Kidney tubule cell (primary cell): ENCODE measurements around the gene LEO1.

Experiments used
- DNase-seq: peaks from one replicate; pipeline ENCODE4 v3.0.0-alpha.2; 2018; ENCODE audit warnings: low spot score

The LEO1 gene

DNA sequence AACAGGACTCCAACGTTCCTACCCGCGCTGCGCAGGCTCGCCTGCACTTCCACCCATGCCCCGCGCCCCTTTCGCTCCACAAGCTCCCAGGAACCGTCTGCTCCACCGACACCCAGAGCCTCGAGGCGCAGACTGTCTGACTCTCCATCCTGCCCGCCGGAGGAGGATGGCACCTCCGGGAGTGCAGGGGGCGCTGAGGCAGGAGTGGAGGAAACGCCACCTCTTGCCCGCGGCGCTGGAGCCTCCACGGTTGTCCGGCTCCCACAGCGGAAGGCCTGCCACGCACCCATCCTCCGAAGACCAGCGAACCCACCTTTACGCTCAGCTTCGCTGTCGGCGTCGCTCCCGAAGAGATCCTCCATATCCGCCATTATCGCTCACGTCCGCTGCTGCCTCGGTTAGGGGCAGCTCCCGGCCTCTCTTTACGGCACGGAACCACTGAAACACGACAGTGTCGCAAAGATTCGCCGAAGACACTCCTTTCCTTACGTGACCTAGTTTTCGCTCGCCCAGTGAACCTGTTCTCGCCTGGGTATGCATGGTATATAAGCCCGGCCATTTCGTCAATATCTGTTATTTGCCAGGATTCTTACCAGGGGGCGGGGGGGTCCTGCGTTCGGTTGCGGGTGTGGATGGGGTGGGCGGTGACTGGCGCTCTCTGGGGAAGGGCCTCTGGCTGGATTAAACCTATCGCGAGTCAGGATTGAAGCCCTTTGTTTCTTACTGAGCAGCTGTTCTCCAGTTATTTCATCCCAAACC, at the start of gene LEO1:
TSS of gene LEO1 (minus strand) at position 404 of the 759 bp plus-strand sequence. CDS start at position 371, 33 bp downstream.
- DNase-seq: peak; percentile 97

DNA sequence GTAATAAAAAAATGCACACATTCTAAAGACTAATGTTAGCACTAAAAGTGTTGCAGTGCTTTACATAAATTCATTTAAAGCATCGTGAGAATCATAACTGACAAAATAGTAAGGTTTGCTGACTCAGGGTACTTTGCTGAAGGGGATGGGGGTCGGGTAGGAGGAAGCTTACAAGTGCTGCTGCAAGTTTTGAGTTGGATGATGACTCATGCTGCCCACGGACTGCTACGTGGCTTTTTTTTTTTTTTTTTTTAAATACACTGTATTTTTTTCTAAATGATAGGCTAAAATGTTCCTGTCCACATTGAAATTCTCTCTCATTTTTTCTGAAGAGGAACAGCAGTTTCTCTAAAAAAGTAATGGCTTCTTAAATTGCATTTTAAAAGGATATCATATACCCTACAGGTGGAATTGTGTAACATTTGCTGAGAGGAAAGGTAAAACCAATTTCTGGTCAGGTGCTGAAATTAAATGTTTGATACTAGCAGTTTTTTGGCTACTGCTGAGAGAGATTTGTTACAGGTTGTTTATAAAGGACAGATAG, 49.6 kb upstream of the LEO1 start:
- peak; percentile 85 for DNase-seq

DNA sequence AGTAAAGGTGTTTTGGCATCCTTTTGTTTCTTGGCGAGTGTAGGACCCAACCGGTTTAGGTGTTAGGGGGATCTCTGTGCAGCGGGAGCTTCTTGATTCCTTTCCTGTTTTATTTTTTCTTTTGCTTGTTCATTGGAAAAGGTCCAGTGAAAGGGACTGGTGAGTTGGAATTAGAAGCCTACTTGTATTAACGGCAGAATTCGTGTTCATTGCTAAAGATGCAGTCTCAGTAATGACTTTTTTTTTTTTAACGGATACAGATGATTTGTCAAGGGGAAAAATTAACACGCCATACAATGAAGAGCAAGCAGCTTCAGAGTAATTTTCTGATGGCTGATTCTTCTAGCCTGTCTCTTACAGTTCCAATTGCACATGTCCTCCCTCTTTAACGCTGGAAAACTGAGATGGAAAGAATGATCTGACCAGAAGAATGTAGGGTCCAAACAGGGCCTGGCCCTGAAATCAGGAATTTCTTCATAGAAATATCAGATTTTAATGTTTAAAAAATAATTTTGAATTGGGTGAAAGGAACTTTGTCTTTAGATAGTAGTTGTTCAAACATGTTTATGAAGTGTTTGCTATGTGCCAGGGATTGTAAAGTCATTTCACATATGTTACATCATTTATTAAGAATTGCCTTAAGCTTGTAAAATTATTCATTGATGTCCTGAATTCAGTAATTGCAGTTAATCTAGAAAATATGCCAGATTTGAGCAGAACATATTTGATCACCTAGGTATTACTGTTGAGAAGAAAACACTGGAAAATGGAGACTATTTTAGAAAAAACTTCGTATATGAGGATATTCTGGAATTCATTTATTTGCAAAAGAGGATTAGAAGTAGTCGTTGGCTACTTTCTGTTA, 48.9 kb upstream of the LEO1 start:
- peak; percentile 26 for DNase-seq

DNA sequence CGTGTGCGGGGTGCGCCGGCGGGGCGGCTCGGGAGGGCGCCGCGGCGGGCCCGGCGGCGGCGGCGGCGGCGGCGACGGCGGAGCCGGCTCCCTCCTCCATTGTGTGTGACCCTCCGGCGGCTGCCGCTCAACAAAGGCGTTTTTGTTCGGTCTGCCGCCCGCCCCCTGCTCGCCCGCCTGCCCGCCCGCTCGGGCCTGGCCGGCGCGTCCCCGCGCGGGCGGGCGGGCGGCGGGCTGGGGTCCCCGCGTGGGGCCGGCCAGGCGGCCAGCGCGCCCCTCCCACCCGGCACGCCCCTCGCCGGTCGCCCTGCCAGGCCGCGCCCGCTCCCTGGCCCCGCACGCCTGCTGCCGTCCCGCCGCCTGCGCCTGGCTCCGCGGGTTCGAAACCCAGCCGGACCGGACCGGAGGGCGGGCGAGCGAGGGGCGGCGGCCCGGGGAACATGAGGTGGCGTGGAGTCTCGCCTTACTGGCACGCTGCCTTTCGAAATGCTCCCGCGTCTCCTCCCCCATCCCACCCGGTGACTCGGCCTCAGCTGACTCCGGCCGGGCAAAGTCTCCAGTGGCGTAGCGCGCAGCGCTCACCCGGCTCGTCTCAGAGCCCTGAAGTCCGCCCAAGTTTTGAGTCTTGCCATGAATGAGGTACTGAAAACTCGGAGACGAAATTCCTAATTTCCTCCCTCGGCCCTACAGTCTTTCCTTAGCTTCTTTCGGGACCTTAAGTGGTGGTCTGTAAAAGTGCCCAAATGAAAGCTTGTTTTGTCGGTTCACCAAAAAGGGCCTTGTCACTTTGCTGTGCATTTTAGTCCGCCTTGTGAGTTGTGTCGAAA, 48.0 kb upstream of the LEO1 start:
- peak; percentile 89 for DNase-seq

DNA sequence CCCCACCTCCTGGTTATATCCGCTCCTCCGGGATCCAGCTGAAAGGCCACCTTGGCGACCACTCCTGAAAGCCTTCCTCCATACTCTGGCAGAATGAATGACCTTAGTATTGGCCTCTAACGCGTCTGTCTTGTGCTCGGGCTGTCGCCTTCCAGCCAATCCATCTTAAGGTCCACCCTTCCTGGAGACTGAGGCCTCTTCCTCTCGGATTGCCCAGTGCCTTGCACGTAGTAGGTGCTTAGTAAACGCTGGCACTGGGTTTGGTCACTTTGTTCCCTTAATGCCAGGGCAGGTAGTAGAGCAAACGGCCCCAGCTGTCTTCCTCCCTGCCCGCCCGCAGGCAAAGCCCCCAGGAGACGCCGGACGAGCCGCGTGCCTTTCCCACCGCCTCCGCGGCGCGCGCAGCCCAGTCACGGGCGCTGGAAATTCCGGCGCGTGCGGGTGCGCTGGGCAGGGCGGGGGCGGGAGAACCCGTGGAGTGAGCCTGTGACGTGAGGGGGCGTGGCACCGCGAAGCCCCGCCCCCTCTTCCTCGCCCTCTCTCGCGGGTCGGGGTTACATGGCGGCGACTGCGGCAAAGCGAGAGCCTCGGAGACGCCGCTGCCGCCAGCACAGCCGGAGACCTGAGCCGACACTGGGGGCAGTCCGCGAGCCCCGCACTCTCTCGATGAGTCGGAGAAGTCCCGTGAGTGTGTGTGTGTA, 47.3 kb upstream of the LEO1 start, which contains the start of gene MAPK6:
TSS of gene MAPK6 (plus strand) at position 527 of the 701 bp plus-strand sequence. CDS start 27,242 bp downstream, outside the sequence.
- DNase-seq: peak; percentile 94

DNA sequence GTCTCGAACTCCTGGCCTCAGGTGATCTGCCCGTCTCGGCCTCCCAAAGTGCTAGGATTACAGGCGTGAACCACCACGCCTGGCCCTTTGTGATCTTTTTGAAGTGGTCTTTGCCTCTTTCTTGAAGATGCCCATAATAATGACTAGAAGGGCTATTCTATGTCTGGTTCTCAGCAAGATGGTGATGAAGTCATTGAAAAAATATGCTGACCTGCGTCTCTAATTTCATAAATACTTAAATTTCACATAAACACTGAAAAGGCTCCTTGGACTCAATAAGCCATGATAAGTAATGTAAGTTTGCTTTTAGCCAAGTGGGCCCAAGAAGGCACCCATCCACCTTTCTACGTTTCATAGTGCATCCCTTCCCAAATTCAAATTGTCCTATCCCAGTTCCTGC, 46.7 kb upstream of the LEO1 start:
- DNase-seq: no peak

DNA sequence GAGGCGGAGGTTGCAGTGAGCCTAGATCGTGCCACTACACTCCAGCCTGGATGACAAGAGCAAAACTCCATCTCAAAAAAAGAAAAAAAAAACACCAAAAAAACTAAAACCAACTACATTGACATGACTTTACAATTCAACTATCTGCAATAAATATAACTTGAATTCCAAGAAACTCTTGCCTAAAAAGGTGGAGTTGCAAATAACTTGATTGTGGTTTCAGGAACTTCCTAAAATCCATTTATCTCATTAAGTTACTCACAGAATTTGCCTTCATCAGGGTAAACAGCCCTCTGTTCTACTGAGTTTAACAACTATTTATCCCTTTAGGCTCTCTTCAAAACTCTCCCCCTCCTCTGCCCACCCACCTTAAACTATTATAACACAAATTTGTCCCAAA, 44.7 kb upstream of the LEO1 start:
- no peak for DNase-seq

DNA sequence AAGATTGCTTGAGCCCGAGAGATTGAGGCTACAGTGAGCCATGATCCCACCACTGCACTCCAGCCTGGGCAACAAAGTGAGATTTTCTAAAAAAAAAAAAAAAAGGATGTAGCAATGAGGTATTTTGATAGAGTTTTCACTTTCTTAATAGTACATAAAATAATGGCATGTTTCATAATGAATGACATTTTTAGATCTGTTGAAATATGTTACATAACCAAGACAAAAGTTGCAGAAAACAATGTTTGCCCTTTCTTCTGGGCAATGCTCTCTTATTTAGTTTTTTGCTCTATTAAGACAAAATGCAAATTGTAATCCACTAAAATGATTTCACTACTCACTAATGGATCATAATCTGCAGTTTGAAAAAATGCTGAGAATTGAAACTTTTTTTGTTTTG, 43.0 kb upstream of the LEO1 start:
- no peak for DNase-seq

DNA sequence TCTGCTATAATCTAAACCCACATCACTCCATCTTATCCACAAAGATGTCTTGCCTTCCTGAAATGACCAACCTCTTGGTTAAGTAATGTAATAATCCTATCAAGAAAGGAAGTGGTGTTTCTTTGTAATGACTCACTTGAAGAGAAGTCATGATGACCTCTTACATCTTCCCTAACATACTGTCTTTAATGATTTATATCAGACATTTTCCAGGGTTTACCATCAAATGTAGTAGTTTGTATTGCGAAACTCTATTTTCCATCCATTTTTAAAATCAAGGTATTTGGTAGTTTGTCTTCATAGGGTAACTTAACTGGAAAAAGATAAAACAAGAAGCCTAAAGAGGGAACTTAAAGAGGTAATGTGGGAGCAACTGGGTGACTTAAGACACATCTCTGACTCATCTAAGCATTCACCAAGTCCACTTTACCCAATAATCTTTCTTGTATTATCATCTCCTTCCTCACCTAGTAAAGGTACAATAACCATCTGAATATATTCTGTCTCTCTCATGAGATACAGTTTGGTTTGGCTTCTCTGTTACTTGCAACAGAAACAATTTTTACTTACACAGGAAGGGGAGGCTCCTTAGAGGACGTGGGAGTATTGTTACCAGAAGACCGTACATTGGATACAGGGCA, 41.7 kb upstream of the LEO1 start:
- DNase-seq: peak; percentile 80

DNA sequence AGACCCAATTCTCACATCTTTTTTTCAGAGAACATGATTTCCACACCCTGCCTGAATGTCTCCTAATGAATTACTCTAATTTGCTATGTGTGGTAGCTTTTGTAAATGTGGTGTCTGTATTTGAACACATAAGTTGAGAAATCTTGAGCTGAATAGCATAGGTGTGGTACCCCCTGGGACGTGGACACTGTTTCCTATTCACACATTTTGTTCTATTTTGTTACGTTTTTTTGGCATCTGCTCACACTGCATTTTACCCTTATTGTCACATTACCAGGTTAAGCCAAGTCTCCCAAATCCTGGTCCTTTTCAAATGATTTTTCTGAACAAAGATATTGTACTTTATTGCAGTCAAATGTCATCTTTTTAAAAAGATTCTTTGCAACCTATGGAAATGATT, 40.6 kb upstream of the LEO1 start:
- no peak for DNase-seq

DNA sequence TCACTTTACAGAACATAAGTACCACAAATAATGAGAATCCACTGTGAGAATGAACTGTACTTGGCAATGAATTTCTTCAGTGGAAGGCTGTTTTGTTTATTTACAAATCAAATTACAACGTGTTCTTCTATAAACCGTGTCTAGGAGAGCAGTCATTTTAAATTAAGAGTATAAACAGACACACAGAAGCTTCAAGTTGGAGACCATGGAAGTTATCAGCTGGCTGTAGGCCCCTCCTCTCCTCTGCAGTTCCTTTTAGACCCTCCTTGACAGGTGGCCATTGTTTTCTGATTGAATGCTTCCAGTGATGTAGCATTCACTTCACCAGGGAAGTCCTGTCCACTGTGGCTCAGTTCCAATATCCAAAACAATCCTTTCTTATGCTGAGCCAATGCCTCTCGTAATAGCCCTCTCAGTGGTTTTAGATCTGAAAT, 40.1 kb upstream of the LEO1 start:
- DNase-seq: no peak

DNA sequence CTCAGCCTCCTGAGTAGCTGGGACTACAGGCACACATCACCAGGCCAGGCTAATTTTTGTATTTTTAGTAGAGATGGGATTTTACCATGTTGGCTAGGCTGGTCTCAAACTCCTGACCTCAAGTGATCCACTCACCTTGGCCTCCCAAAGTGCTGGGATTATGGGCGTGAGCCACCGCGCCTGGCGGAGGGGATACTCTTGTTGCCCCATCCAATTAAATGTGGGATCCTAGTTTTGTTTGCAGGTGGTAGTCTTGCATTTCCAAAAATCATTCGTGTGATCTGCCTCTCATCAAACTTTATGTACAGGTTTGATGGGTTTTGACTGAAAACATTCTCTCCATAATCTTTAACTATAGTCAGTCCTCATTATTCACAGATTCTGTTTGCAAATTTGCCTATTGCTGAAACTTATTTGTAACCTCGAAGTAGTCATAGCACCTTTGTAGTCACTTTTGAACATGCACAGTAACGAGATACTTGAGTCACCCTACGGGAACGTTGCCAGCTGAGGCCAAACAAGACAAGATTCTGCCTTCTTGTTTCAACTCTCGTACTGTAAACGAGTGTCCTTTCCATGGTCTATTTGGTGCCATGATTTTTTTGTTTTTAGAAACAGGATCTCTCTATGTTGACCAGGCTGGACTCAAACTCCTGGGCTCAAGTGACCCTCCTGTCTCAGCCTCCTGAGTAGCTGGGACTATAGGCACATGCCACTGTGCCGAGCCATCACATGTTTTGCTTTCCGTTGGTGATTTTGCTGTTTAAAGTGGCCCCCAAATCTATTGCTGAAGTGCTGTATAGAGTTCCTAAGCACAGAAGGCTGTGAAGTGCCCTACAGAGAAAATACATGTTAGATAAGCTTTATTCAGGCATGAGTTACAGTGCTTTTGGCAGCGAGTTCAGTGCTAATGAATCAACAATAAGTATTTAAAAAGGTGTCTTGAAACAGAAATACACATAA, 39.3 kb upstream of the LEO1 start:
- DNase-seq: peak; percentile 74

DNA sequence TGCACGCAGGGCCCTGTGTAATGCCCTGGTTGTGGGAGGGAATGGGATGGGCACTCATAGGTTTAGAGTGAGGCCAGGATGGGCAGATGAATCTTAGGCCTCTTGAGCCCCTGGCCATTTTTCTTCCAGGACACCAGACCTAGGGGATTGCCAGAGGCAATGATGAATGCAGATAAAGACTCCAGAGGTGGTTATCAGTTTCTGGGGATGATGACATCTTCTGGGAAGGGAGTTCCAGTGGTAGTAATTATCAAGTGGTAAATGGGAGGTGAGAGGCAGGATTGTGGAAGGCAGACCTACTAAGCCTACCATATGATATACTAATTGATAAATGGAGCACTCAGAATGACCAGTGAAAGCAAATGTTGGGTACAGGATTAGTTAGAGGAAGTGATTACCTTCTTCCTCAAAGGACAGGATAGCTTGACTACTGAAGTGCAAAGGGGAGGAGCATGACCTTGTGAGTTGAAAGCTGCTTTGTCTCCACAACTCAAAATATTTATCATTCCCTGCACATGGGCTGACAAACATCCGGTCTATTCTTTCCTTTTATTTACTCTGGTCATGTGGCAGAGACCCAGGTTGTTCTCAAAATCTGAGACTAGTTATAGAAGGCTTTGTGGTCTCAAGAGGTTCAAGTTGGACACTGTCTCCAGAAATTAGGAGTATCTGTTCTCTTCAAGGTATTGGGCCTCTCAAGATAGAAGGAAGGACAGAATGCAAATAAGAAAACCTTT, 37.3 kb upstream of the LEO1 start:
- DNase-seq: peak; percentile 37

DNA sequence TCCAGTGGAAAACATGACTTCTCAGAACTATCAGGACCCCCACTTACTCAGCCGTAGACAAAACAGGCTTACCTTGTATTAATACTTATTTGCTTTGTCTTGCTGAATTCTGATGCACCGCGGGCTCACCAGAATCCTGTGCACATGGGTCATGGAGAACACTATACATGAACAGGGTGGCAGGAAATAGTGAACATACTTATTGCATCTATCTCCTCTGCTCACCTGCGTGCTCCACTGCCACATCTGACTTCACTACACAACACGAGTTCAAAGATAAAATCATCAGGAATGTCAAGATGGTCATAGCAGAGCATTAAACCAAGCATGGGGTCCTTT, 36.8 kb upstream of the LEO1 start:
- no peak for DNase-seq

DNA sequence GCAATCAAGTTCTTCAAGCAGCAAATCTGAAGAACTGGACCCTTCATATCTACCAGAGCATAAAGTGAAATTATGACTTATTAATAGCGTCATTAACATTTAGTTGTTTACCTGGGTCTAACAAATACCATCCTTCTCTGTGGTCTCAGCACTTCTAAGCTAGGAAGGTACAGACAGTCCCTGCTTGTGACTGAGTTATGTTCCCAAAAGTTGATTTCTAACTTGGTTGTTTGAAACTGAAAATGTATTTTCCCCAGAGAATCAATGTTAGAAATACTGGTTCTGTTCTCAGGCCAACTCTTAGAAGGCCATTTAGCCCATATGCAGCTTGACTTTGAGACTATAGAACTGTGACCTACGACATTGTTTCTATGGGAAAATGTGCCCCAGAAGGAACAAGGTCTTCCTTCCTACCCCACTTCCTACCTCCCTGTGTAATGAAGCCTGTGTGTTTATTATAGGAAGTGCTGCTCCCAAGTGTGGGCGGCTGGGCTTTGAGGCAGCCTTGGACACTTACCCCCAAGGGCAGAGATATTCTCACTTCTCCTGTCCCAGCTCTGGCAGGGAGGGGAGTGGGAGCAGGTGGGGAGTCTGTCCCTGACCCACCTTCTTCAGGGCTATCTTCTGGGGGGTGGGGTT, 35.2 kb upstream of the LEO1 start:
- no peak for DNase-seq

DNA sequence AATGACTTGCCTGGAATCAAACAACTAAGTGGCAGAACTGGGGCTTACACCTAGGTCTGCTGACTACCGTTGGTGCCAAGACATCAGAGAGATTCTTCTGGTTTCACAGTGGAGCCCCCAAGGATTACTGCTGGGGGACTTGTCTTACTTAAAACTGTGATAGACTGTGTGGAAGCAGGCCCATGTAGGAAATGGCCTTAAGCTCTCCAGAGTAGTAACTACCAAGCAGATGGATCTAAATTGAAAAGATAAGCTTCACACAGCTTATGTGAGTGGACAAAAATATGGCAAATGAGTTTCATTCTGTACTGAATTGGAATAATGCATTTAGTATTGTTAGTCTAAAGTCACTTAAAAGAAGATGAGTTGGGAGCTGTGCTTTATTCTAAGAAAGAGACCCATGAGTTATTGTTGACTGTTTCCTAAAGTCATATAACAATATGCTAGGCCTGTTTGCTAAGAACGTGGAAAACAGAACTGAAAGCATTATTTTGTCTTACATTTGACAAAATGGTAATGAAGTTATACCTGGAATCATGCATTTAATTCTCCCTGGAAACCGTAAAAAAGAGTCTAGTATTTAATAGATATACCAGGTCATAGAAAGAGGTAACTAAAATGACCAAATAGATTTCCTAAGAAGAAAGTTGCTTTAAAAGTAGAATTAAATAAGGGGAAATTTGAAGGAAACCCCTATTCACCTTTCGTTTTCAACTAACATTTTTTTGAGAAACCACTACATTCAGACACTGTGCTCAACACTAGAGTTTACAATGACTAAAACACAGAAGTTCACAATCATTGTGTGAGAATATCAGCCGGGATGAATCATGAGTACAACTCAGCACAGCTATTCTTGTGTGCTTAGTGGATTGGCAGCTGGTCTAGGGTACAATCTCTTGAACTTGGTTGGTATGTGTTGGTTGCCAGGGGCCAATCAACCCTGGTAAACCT, 34.4 kb upstream of the LEO1 start:
- DNase-seq: peak; percentile 65

DNA sequence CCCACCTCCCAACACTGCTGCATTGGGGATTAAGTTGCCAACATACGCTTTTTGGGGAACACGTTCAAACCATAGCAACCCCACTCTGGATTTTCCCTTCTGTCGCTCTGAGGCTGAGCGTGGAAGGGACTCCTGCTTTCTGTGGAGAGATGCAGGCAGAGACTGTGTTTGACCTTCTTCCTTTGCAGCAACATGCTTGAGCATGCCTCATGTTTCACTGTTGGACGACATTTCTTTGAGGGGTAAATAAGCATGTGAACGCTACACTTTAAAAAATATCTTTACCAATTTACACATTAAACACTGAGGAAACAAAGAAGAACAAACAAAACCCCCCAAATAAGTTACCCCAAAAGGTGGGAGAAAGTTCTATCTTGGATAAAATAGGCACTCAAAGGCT, 33.2 kb upstream of the LEO1 start:
- no peak for DNase-seq
